Neural cell (in vitro differentiated cells): ENCODE results near the gene CAT. TPM values are rescaled to one million over a fixed set of nuclear protein-coding genes. Genes with fewer than 3 reads are reported as not detected.

Source experiments
- H2AFZ ChIP-seq: fragments of 200-600, 300-800 bp; sonication (generic), shearing (Covaris generic); 2 replicates; pipeline ENCODE4 v1.6.0; 2014; ENCODE audit warnings: low read depth, mild to moderate bottlenecking, antibody characterized with exemption, low read length, moderate library complexity
- H3F3A ChIP-seq: fragments of 200-600 bp; shearing (Covaris generic); 2 replicates; pipeline ENCODE4 v1.6.1; 2016; ENCODE audit warnings: mild to moderate bottlenecking, moderate library complexity, mixed read lengths, antibody characterized with exemption, low read length; ENCODE audit not compliant: insufficient read depth, poor library complexity, severe bottlenecking
- H3K27ac ChIP-seq: fragments of 200-600, 300-800 bp; sonication (generic), shearing (Covaris generic); 2 replicates; pipeline ENCODE4 v1.5.1; 2014; ENCODE audit warnings: mild to moderate bottlenecking, low read length, moderate library complexity
- H3K27me3 ChIP-seq: fragments of 300-800, 200-600 bp; sonication (generic), shearing (Covaris generic); 2 replicates; pipeline ENCODE4 v1.6.0; 2014; ENCODE audit warnings: mild to moderate bottlenecking, low read depth, low read length, moderate library complexity; ENCODE audit not compliant: insufficient read depth
- H3K36me3 ChIP-seq: fragments of 300-800, 200-600 bp; sonication (generic), shearing (Covaris generic); 2 replicates; pipeline ENCODE4 v1.5.1; 2014; ENCODE audit warnings: mild to moderate bottlenecking, antibody characterized with exemption, low read length, moderate library complexity; ENCODE audit not compliant: insufficient read depth
- H3K4me2 ChIP-seq: fragments of 300-800, 200-600 bp; sonication (generic), shearing (Covaris generic); 2 replicates; pipeline ENCODE4 v1.6.0; 2014; ENCODE audit warnings: mild to moderate bottlenecking, low read length
- H3K4me3 ChIP-seq: fragments of 300-800, 200-600 bp; sonication (generic), shearing (Covaris generic); 2 replicates; pipeline ENCODE4 v1.5.1; 2014; ENCODE audit warnings: mild to moderate bottlenecking, low read length, moderate library complexity
- H3K79me2 ChIP-seq: fragments of 200-600 bp; shearing (Covaris generic); replicated peaks from 2 replicates; pipeline ENCODE4 v1.6.0; 2014; ENCODE audit warnings: mild to moderate bottlenecking, low read length, moderate library complexity; ENCODE audit not compliant: insufficient read depth
- H3K9ac ChIP-seq: fragments of 300-800, 200-600 bp; sonication (generic), shearing (Covaris generic); 2 replicates; pipeline ENCODE4 v1.6.1; 2016; ENCODE audit warnings: mild to moderate bottlenecking, low read length, mixed read lengths
- H3K9me2 ChIP-seq: fragments of 200-600 bp; shearing (Covaris generic); 2 replicates; pipeline ENCODE4 v1.6.1; 2016; ENCODE audit warnings: mild to moderate bottlenecking, low read length, mixed read lengths; ENCODE audit not compliant: insufficient read depth
- H3K9me3 ChIP-seq: fragments of 200-600, 300-800 bp; sonication (generic), shearing (Covaris generic); 2 replicates; pipeline ENCODE4 v1.6.1; 2016; ENCODE audit warnings: mild to moderate bottlenecking, mixed run types, low read length, moderate library complexity, mixed read lengths
- H4K20me1 ChIP-seq: fragments of 200-600 bp; shearing (Covaris generic); 2 replicates; pipeline ENCODE4 v1.6.1; 2016; ENCODE audit warnings: mild to moderate bottlenecking, mixed run types; ENCODE audit not compliant: insufficient read depth
- CTCF ChIP-seq: fragments of 450-650 bp; IDR thresholded peaks from 2 replicates; pipeline ENCODE4 v1.5.1; 2014; ENCODE audit warnings: antibody characterized with exemption, mild to moderate bottlenecking, moderate library complexity; ENCODE audit not compliant: poor library complexity, severe bottlenecking
- EZH2 ChIP-seq: fragments of 200-600, 300-800 bp; shearing (Covaris generic), sonication (generic); IDR thresholded peaks from 2 replicates; pipeline ENCODE4 v1.6.1; 2014; ENCODE audit warnings: antibody characterized with exemption, low read length, borderline replicate concordance, mild to moderate bottlenecking; ENCODE audit not compliant: insufficient read depth, poor library complexity, severe bottlenecking
- MXI1 ChIP-seq: fragments of 450-650 bp; conservative IDR thresholded peaks from 2 replicates; pipeline ENCODE4 v1.6.1; 2014; ENCODE audit warnings: antibody characterized with exemption, mild to moderate bottlenecking; ENCODE audit not compliant: poor library complexity, severe bottlenecking
- POLR2AphosphoS5 ChIP-seq: IDR thresholded peaks from 2 replicates; pipeline ENCODE4 v1.6.1; 2012
- RAD21 ChIP-seq: fragments of 450-650 bp; conservative IDR thresholded peaks from 2 replicates; pipeline ENCODE4 v1.6.1; 2014; ENCODE audit warnings: antibody characterized with exemption, mild to moderate bottlenecking, moderate library complexity
- REST ChIP-seq: IDR thresholded peaks from 2 replicates; pipeline ENCODE4 v1.6.1; 2012; ENCODE audit warnings: borderline replicate concordance
- SMC3 ChIP-seq: fragments of 450-650 bp; conservative IDR thresholded peaks from 2 replicates; pipeline ENCODE4 v1.6.1; 2014; ENCODE audit warnings: antibody characterized with exemption, mild to moderate bottlenecking, moderate library complexity; ENCODE audit not compliant: poor library complexity
- TAF1 ChIP-seq: IDR thresholded peaks from 2 replicates; pipeline ENCODE4 v1.6.1; 2012; ENCODE audit warnings: low read depth
- polyA plus RNA-seq: library from polyadenylated mRNA; depleted of rRNA; stranded (reverse); fragments of >200 nt; gene quantifications from 2 replicates; pipeline ENCODE4 v1.2.3, GENCODE V29; 2014

The CAT gene
- polyA plus RNA-seq, 1 donor from 2014 or later = 40.1 TPM

- Histone ChIP-seq H3K4me2 (no peak overlapping the region), H3K9ac (no peak overlapping the region), H3K36me3 (no peaks in the 10 kb centered on the region), H3K9me3 (no peaks in the 10 kb centered on the region), H3K4me3 (no peak overlapping the region), H3K27me3 (no peaks in the 10 kb centered on the region), H3K9me2 (no peaks in the 10 kb centered on the region), H4K20me1 (no peaks in the 10 kb centered on the region), H3K27ac (no peak overlapping the region), H2AFZ (no peak overlapping the region), H3F3A (no peaks in the 10 kb centered on the region), H3K79me2 (no peaks in the 10 kb centered on the region)
- TF ChIP-seq POLR2AphosphoS5 = no peak
- TF ChIP-seq TAF1 = no peak
- no peak for TF ChIP-seq EZH2
Measured at GRCh38 chr11:34475656-34476055, 36.9 kb downstream of the CAT start.

- no peaks in the 10 kb centered on the region for H3K27me3 ChIP-seq
- no peak overlapping the region for H3K4me2 ChIP-seq
- no peaks in the 10 kb centered on the region for H3K9me3 ChIP-seq
- no peaks in the 10 kb centered on the region for H3K79me2 ChIP-seq
- no peaks in the 10 kb centered on the region for H3F3A ChIP-seq
- no peak for TF ChIP-seq SMC3
- no peak for TF ChIP-seq CTCF
- no peak for TF ChIP-seq TAF1
- TF ChIP-seq MXI1 = no peak
- TF ChIP-seq RAD21 = no peak
- TF ChIP-seq REST = no peak
- no peak overlapping the region for H2AFZ ChIP-seq
- no peaks in the 10 kb centered on the region for H3K36me3 ChIP-seq
- no peaks in the 10 kb centered on the region for H4K20me1 ChIP-seq
- H3K27ac ChIP-seq = no peak overlapping the region
- H3K9ac ChIP-seq = no peak overlapping the region
- no peak overlapping the region for H3K4me3 ChIP-seq
- H3K9me2 ChIP-seq = no peaks in the 10 kb centered on the region
Measured at GRCh38 chr11:34476849-34477248, 38.1 kb downstream of the CAT start.

GRCh38 chr11:34478845-34479663, 40.3 kb downstream of the CAT start:
- Histone ChIP-seq H3K9ac (no peak overlapping the region), H3K27ac (no peak overlapping the region), H3K4me2 (no peak overlapping the region), H3K79me2 (no peaks in the 10 kb centered on the region), H3K4me3 (no peak overlapping the region), H3F3A (no peaks in the 10 kb centered on the region), H3K9me2 (no peaks in the 10 kb centered on the region), H4K20me1 (no peaks in the 10 kb centered on the region), H2AFZ (no peak overlapping the region), H3K27me3 (no peaks in the 10 kb centered on the region), H3K36me3 (no peaks in the 10 kb centered on the region), H3K9me3 (no peaks in the 10 kb centered on the region)
- TF ChIP-seq REST = no peak
